Central memory CD4-positive, alpha-beta T cell (primary cell): ENCODE data around the gene ACTN2.

Source experiments
- DNase-seq: peaks from one replicate; pipeline ENCODE4 v3.0.0; 2022

The ACTN2 gene

GRCh38 chr1:236692128-236692527, 5.8 kb downstream of the ACTN2 start:
- DNase-seq, result no peak

- DNase-seq, result no peak
Observed at GRCh38 chr1:236692742-236693141, 6.4 kb downstream of the ACTN2 start.

- no peak for DNase-seq
Observed at GRCh38 chr1:236699366-236699765, 13.1 kb downstream of the ACTN2 start.

- no peak for DNase-seq
Observed at GRCh38 chr1:236700903-236701302, 14.6 kb downstream of the ACTN2 start.

DNA sequence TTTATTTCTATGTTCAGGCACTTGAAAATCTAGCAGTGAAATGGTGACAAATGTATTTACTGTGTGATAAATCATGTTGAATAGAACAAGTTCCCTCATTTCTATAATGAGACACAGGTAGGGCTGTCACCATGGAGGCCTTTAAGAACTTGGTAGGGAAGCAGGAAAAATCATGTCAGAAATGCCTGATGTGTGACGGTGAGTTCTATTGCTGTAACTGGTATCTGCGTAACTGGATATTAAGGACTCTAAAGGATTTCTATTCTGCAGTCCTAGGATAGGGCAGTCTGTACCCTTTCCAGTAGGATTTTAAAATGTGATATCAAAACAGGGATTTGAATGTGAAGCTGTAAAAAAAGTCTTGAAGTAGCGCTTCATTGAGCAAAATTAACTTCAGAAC, 15.5 kb downstream of the ACTN2 start:
- no peak for DNase-seq

DNA sequence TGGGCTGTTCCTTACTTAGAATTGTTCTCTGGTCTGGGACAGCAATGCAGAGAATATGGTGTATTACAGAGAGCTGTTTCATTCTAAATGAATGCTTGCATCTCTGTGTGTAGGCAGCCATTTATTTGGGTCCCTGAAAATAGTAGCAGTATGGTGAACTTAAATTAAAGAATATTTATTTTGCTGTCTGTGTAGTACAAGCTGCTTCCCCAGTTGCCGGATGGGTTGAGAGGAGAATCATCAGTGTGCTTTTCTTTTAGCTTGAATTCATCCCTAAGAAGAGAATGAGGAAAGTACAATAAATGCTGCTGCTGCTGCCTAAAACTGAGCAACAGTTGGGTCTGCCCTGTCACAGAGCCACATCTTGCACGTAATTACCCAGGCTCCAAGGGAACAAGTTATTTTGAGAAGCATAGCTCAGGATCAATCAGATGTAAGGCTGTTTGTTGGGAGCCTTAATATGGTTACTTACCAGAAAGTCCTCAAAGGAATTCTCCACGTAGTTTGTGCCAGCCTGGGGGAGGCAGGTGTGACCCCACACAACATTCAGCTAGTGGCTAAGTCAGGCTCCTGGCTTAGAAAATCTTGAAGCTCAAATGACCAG, 16.6 kb downstream of the ACTN2 start:
- DNase-seq, result no peak

GRCh38 chr1:236705771-236706170, 19.5 kb downstream of the ACTN2 start:
- DNase-seq, result no peak

- no peak for DNase-seq
Observed at GRCh38 chr1:236706183-236706582, 19.9 kb downstream of the ACTN2 start.

DNA sequence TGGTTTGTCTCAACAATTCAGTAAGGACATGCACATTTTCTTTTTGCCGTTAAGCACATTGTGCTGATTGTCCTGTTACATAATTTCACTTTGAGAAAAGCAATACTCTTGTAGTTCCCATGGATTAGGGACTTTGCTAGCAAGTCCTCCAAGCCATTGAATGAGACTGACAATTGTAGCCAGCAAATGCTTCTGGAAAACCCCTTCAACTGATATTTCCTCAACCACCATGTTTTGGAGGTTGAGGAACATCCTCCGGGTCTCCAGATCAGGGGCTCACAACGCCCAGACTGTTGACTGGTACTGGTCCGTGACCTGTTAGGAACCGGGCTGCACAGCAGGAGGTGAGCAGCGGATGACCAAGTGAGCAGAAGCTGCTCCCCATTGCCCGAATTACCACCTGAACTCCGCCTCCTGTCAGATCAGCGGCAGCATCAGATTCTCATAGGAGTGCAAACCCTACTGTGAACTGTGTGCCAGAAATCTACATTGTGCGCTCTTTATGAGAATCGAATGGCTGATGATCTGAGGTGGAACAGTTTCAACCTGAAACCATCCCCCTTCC, 24.1 kb downstream of the ACTN2 start:
- DNase-seq, result no peak

DNA sequence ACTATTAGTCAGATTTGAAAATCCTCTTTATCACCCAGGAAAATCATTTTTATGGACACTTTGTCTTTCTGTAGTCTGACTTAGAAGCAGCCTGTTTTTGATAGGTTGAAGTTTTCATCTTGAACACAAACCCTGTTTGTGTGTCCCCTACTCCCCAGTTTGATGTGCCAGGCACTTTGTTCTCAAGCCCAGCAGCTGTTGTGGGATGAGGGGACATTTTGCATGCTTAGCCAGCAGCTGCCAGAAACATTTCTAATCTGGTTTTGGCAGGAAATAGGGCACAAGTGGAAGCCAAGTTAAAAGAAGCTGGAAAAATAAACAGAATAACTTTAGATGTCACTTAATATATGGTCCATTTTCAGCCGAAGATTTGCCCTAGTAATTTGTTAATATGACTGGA, 29.9 kb downstream of the ACTN2 start:
- DNase-seq, result no peak

DNA sequence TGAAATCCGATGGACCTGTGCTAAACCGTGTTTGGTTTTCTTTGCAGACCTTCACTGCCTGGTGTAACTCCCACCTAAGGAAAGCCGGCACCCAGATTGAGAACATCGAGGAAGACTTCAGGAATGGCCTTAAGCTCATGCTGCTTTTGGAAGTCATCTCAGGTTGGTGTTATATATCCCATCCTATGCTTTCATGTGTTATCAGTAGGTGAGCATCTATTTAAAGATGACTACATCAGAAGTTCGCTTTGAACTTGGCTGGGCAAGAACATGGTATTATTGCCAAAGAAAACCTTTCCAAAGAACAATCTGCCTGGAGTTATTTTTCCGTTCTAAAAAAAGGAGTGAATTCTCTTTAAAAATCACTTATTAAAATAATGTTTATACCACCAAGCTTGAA, 31.5 kb downstream of the ACTN2 start:
- DNase-seq, result no peak

- DNase-seq, result no peak
Observed at GRCh38 chr1:236718328-236718727, 32.0 kb downstream of the ACTN2 start.

DNA sequence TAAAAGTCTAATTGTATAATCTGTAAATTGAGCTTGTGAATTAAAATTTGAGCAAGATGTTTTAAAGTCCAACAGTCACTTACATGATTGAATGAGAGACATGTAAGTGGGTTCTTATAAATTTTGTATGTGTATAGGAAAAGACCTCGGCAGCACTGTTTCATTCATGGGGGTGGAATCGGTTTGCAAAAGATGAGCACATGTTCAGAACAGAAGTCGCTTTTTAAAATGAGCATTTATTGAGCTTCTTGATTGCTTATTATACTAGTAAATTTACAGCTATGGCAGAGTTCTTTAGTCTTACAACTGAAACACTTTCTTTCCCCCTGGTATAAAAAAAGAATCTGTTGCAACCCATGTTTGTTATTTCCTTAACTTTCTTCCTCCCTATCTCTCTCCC, 33.9 kb downstream of the ACTN2 start:
- DNase-seq, result no peak

GRCh38 chr1:236720611-236721010, 34.3 kb downstream of the ACTN2 start:
- DNase-seq, result no peak

DNA sequence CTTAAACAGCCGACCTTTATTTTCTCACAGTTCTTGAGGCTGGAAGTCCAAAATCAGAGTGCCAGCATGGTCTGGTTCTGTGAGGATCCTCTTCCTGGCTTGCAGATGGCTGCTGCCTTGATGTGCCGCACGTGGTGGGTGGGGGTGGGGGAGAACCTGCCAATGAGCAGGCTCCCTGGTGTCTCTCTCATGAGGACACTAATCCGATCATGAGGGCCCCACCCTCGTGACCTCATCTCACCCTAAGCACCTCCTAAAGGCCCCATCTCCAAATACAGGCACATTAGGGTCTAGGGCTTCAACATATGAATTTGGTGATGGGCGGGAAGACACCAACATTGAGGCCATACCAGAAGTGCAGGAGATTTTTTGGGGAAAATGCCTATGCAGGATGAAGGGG, 37.8 kb downstream of the ACTN2 start:
- no peak for DNase-seq

DNA sequence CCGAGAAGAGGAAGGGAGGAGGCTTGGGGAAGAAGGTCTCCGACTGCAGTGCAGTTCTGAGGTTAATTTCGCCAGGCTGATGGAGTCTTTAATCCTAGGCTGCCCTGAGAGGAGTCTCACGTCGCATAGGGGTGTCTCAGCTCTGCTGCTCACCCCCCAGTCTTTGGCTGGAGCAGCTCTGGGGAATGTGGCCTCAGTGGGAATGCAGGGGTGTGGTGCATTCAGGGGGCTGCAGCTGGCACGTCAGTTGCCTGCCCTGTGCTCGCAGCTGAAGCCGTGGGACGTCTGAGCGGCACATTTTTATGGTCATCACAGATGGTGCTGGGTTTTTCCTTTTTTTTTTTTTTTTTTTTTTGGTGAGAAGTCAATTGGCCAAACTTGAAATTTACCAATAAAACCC, 38.2 kb downstream of the ACTN2 start:
- DNase-seq, result no peak

- DNase-seq, result no peak
Observed at GRCh38 chr1:236725668-236726067, 39.4 kb downstream of the ACTN2 start.

DNA sequence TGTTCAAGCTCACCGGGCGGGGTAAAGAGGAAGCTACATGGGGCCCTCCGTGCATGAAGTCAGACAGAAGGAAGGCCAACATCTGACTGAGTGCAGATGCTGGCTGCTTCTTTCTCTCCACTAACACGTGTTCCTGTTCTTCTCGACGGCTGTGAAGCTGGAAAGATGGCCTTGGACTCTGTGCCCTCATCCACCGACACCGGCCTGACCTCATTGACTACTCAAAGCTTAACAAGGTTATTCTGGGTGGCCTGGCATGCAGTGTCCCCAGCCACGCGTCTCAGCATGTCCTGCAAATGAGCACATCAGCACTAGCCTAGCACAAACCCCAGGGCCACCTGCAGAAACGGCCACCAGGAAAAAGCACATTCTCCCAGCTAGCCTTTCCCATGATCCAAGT, 41.2 kb downstream of the ACTN2 start:
- DNase-seq, result no peak

- DNase-seq, result no peak
Observed at GRCh38 chr1:236728752-236729151, 42.5 kb downstream of the ACTN2 start.

DNA sequence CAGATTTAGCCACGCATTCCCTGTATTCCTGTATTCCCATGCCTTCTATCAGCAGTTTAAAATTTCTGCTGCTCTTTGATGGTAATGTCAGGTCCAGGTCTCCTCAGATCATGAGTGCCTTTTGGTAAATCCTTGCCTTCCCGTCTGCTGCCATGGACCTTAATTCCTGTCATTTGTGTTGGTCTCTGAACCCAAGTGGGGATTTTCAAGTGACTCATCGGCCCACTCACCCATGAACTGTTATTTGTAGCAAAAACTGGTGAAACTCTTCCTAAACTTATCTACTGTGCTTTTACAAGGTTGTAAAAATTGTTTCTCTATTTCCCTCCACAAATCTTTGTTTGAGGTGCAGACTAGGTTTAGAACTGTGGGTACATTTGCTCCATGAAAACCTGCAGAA, 47.4 kb downstream of the ACTN2 start:
- no peak for DNase-seq

DNA sequence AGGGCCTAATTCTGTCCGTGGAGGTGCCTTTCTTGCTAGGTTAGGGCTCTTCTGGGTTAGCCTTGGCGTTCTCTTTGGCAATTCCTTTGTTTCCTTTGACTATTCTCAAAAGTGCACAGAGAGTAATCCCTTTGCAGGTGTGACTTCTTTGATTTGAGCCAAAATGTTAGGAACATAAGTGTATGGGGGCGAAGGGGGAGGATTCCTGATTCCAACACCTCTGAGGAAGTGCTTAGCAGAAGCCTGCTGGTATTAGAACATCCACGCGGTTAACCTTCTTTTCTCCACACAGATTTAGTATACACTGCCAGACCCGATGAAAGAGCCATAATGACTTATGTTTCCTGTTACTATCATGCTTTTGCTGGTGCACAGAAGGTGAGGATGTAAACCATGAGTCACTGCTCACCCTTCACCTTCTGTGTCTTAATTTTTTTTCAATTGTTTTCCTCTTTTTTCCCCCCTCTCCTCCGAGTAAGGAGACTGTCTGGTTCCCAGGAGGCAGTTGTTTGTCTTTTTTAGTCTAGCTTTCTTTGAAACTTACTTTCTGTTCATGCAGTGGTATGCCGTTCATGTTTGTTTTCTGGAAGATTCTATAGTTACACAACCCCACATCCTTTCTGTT, 48.0 kb downstream of the ACTN2 start:
- no peak for DNase-seq

- no peak for DNase-seq
Observed at GRCh38 chr1:236736761-236737160, 50.5 kb downstream of the ACTN2 start.

DNA sequence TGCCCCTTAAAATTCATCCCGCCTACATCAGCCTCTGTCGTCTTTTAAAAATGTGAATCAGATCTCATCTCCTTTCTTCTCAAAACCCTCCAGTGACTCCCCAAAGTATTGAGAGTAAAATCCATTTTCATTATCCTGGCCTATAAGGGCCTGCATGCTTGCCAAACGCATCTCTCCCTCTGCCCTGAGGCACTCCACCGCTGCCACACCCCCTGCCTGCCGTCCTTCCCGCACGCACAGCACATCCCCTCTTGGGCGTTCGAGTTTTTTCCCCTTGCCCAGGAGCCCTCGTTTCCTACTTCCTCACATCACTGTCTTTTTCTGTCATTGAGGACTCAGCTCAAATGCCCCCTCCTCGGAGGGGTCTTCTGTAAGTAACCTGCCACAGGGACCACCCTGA, 55.5 kb downstream of the ACTN2 start:
- DNase-seq, result no peak

DNA sequence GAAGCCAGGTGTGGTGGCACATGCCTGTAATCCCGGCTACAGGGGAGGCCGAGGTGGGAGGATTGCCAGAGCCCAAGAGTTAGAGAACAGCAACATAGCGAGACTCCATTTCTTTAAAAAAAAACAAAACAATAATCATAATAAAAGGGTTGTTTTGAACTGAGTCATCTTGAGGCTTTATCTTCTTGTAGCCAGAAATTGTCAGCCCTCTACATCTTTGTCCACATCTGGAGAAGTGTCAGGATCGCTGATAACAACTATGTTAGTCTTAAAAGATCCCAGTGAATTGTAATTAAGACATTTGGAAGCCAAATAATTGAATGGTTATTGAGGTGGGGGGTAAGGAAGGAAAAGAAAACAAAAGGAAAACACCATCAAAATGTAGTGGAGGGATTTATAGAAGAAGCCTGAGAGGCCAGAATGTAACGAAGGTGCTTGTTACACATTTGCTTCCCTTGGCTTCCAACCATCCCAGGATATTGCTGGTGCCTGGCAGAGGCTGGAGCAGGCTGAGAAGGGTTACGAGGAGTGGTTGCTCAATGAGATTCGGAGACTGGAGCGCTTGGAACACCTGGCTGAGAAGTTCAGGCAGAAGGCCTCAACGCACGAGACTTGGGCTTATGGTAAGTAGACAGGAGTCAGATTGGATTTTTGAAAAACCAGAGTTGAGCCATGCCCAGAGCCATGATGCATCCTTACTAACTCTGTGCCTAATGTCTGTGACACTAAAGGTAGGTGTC, 56.3 kb downstream of the ACTN2 start:
- no peak for DNase-seq
